ENCODE results near the gene KIAA1549.

Gene KIAA1549

GRCh38 chr7:138837627-138838026 lies 143.6 kb downstream of the KIAA1549 start:
- CTCF ChIA-PET = interaction anchor here (0.9 kb wide), 1 partner anchor 49 kb away, joined by 3 read pairs; no protein-coding TSS in a partner anchor
- peaks cover 0 to 28% of the 10 kb centered on the region in 2 experiments; a peak in 1 of 3 replicates for H3K36me3 ChIP-seq (ENCODE audit: control insufficient read depth in 2 of 2, insufficient read depth in 1 of 2, low read length in 2 of 2)
- no peaks in the 10 kb centered on the region for H3K9me3 ChIP-seq (ENCODE audit: control insufficient read depth, insufficient read depth, low read depth, low read length)
- no peak overlapping the region for H3K4me3 ChIP-seq (ENCODE audit: low read depth, low read length)
- H3K4me1 ChIP-seq (ENCODE audit: control insufficient read depth, insufficient read depth, low read length) = peaks cover 3% of the 10 kb centered on the region; the same call in 1 of the 2 replicates
- POLR2A ChIA-PET = no interaction called here
- no peak overlapping the region for H3K27ac ChIP-seq (ENCODE audit: extremely low read depth, low read depth, low read length)
- no peak for TF ChIP-seq KLF7 (tag by site-specific recombination; IDR thresholded peaks at IDR 0.05; ENCODE audit: borderline replicate concordance)
- TF ChIP-seq ZNF555 (tag by site-specific recombination; conservative IDR thresholded peaks at IDR 0.05) = no peak
- TF ChIP-seq ZNF580 (tag by site-specific recombination; IDR thresholded peaks at IDR 0.05) = no peak
- TF ChIP-seq ZNF704 (tag by site-specific recombination; IDR thresholded peaks at IDR 0.05) = no peak

- POLR2A ChIA-PET = no interaction called here
- TF ChIP-seq ZNF843 (tag by site-specific recombination; IDR thresholded peaks at IDR 0.05) (no peak), ZNF133 (tag by site-specific recombination; IDR thresholded peaks at IDR 0.05) (no peak), ZNF664 (tag by site-specific recombination; IDR thresholded peaks at IDR 0.05) (no peak), PATZ1 (tag by site-specific recombination; IDR thresholded peaks at IDR 0.05) (no peak), ZNF610 (tag by site-specific recombination; IDR thresholded peaks at IDR 0.05; ENCODE audit: borderline replicate concordance) (no peak), ZNF174 (tag by site-specific recombination; IDR thresholded peaks at IDR 0.05) (no peak), ZNF449 (tag by site-specific recombination; IDR thresholded peaks at IDR 0.05) (no peak), ZNF426 (tag by site-specific recombination; IDR thresholded peaks at IDR 0.05) (no peak), ZNF677 (tag by site-specific recombination; IDR thresholded peaks at IDR 0.05) (no peak), ZNF645 (tag by site-specific recombination; IDR thresholded peaks at IDR 0.05) (no peak), ZNF621 (tag by site-specific recombination; IDR thresholded peaks at IDR 0.05) (no peak), ZNF155 (tag by site-specific recombination; IDR thresholded peaks at IDR 0.05) (no peak), OSR2 (tag by site-specific recombination; IDR thresholded peaks at IDR 0.05) (no peak)
- H3K27ac ChIP-seq (ENCODE audit: extremely low read depth, low read depth, low read length) = no peak overlapping the region
- H3K4me1 ChIP-seq (ENCODE audit: control insufficient read depth, insufficient read depth, low read length) = peaks cover 3% of the 10 kb centered on the region; the same call in 1 of the 2 replicates
- no peak overlapping the region for H3K4me3 ChIP-seq (ENCODE audit: low read depth, low read length)
- H3K9me3 ChIP-seq (ENCODE audit: control insufficient read depth, insufficient read depth, low read depth, low read length) = no peaks in the 10 kb centered on the region
- CTCF ChIA-PET = no interaction called here
- H3K36me3 ChIP-seq (ENCODE audit: control insufficient read depth in 2 of 2, insufficient read depth in 1 of 2, low read length in 2 of 2) = peaks cover 0 to 26% of the 10 kb centered on the region in 2 experiments; a peak in 1 of 3 replicates
Measured at GRCh38 chr7:138835087-138835486, 146.1 kb downstream of the KIAA1549 start.
